HG02571 (cell line): ENCODE measurements around the gene SETDB1.
A peak's percentile ranks its signal among the peaks of the same experiment; 100 is the strongest.
"Not testable (repeated sequence)": the region's sequence is repeated elsewhere in the genome, so short reads cannot be mapped to it uniquely, and the experiment has no call there.

ENCODE experiments used
- ATAC-seq: cut with Tn5 transposase; IDR thresholded peaks from one replicate; pipeline ENCODE4 v1.9.1; 2021; ENCODE audit warnings: mild to moderate bottlenecking, moderate library complexity; ENCODE audit not compliant: unreplicated experiment

The SETDB1 gene

DNA sequence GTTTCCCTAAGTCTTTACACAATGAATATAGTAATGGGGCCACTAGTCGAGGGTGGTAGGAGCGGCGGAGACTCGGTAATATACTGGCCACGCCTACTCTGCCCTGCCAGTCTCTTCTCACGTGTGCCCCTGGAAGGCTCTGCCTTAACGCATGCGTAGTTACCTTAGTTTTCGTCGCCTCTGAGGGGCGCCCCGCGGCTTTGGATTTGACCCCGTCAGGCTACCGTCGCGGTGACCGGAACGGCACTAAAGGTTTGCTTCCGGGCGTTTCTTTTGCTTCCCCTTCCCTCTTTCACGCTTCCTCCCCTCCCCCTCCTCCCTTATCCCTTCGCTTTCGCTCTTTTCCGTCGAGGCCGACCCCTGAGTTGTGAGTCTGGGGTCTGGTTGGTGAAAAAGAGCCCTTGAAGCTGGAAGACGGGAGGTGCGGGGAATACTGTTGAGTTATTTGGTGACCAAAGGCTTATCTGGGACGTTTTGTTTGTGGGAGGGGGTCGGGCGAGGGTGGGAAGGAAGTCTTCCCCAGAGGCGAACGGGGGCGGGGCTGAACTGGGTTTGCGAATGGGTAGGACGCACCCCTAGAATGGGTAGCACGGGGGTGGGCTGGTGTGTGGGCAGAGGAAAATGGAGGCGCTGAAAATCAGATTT is at the start of gene SETDB1:
Gene SETDB1 (plus strand): TSS at position 267 of the 645 bp plus-strand sequence. CDS start 1,352 bp downstream, outside the sequence.
- peak; percentile 76 for ATAC-seq

DNA sequence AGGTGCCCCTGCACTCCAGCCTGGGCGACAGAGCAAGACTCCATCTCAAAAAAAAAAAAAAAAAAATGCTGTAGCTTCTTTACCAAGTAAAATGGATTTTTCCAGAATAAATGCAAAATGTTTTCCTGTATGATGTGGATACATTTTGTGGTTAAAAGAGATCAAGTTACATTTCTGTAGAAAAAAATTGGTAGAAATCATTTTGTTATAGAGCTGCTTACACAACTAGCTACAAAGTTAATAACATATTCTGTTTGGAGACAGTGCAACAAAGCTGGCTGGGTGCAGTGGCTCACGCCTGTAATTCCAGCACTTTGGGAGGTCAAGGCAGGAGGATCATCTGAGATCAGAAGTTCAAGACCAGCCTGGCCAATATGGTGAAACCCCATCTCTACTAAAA is 47.2 kb upstream of the SETDB1 start:
- not testable (repeated sequence) for ATAC-seq

DNA sequence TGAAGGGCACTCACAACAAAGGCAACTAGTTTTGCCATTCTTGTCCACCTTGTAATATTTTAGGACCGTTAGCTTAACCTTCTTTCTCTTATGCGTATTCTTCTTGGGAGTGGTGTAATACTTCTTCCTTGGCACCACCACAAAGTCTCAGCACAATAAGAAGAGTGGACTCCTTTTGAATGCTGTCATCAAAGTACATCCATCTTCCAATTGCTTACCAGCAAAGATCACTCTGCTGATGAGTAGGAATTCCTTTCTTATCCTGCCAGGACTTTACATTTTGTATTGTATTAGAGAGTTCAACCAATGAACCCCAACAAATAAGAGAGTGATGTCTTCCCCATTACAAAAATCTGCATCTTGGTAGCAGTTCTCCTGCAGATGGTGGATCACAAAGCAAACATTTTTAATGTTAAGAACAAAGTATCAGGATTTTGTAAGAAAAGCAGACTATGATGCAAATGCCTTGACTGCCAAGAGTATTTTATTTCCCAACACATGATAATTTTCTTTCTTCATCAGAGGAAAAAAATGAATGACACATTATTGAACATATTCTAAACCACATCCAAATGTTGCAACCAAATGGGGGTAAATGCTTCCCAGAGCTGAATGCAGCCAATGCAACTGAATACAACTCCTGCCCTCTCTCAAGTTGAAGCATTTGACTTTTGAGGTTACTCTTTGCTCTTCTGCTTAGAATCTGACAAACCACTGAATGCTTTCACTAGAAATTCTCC is 44.7 kb upstream of the SETDB1 start:
- no peak for ATAC-seq

DNA sequence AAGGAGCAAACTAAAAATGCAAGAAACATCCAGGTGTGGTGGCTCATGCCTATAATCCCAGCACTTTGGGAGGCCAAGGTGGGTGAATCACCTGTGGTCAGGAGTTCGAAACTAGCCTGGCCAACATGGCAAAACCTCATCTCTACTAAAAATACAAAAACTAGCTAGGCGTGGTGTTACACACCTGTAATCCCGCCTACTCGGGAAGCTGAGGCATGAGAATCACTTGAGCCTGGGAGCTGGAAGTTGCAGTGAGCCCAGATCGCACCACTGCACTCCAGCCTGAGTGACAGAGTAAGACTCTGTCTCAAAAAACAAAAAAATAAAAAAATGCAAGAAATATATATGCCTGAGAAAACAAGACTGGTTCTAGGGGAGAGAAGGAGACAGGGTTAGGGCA is 43.0 kb upstream of the SETDB1 start:
- not testable (repeated sequence) for ATAC-seq

DNA sequence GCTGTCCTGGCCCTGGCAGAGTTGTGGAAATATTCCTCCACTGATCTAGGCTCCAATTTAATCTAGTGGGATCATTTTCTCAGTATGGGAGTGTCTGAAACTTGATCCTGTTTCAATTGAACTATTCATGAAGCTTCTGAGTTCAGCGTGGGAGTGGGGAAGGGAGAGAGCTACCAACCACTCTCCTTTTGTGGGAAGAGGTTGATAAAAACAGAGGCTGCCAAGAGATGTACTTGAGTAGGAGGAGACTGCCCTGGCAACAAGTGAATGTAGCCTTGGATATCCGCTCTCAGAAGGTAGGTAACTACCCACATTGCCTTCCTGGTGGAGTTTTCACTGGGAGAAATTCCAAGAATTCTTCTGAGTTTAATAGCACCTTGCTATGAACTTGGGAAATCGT is 39.1 kb upstream of the SETDB1 start, which contains the start of gene CTXND2:
Gene CTXND2 (plus strand): TSS at position 119 of the 400 bp plus-strand sequence. CDS start 25,179 bp downstream, outside the sequence.
- no peak for ATAC-seq

DNA sequence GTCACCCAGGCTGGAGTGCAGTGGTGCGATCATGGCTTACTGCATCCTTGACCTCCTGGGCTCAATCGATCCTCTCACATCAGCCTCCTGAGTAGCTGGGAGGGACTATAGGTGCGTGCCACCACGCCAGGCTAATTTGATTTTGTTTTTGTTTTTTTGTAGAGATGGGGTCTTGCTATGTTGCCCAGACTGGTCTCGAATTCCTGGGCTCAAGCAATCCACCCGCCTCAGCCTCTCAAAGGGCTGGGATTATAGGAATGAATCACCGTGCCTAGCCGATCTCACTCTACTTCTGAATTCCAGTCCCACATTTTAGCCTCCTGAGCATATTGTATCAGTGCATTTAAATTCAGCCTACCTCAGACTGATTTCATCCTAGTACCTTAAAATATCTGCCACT is 37.4 kb upstream of the SETDB1 start:
- no peak for ATAC-seq

DNA sequence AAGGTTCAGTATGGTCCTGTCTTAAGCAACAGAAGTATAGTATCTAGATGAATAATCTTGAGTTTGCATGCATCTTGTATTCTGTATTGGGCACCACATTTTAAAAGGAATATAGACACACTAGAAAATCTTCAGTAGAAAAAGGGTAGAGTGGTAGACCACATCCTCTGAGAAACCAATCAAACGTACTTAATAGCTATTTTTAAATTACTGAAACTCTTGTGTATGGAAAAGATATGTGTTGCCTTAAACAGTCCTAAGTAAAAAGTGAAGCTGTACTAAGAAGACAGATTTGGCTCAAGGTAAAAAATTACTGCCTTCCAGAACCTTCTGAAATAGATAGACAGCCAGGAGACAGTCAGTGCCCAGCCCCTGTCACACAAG is 36.1 kb upstream of the SETDB1 start:
- no peak for ATAC-seq

DNA sequence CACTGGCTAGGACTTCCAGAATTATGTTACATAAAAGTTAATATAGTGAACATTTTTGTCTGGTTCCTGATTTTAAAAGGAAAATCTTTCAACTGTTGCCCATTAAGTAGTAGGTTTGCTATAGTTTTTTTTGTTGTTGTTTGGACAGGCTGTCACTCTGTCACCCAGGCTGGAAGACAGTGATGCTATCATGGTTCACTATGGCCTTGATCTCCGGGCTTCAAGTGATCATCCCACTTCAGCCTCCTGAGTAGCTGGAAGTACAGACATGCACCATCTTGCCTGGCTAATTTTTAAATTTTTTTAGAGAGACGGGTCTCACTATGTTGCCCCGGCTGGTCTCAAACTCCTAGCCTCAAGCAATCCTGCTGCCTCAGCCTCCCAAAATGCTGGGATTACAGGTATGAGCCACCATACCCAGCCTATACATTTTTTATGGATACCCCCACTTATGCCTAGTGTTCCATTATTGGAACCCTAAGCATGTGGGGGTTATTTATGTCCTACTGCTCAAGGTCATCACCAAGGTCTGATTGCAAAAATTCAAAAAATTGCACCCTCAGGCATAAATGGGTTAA is 32.7 kb upstream of the SETDB1 start:
- ATAC-seq, result no peak

DNA sequence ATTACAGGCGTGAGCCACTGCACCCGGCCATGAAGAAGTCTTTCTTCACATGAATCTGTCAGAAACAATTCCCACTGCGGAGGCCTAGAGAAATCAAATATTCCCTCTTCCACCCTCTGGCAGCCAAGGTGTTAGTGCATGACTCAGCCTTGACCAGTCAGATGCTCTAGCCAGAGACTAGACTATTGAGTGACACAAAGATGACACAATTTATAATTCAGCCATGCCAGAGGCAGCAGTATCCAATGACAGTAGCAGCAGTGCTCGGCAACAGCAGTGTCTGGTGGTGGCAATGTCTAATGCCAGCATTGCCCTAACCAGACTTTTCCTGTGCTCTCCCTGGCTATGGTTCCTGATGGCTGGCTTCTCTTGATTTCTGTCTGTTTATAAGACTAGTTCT is 30.5 kb upstream of the SETDB1 start:
- no peak for ATAC-seq

DNA sequence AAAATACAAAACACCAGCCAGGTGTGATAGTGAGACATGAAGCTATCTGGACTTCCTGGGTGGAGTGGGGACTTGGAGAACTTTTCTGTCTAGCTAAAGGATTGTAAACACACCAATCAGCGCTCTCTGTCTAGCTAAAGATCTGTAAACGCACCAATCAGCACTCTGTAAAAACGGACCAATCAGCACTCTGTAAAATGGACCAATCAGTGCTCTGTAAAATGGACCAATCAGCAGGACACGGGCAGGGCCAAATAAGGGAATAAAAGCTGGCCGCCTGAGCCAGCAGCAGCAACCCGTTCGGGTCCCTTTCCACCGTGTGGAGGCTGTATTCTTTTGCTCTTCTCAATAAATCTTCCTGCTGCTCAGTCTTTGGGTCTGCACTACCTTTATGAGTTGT is 26.4 kb upstream of the SETDB1 start:
- ATAC-seq, result not testable (repeated sequence)

DNA sequence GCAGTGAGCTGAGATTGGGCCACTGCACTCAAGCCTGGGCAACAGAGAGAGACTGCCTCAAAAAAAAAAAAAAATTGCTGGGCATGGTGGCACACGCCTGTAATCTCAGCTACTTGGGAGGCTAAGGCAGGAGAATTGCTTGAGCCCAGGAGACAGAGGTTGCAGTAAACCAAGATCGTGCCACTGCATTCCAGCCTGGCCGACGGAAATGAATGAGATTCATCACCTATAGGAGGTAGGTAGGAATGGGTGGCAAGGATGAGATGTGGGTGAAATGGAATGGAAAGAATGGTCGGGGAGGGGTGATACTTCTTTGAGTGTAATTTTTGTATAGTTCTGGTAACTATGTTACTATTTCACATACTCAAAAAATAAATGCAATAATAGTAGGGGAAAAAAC is 23.8 kb upstream of the SETDB1 start:
- no peak for ATAC-seq

DNA sequence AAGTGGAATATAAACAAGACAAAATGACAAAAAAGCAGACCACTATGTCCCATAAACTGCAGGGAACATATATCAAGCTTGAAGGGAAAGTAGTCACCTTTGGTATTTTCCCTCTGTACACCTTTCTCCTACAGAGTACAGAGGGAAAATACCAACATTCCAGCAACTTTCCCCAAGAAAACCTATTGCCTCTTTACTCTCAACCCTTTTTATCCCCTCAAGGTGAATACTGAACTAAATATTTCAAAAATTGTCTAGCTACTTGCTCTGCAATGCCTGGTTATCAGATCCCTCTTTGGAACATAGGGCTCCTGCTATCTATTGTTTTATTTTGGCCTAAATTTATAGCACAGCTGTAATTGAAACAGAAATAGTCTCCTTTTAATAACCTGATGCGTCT is 23.4 kb upstream of the SETDB1 start:
- no peak for ATAC-seq

DNA sequence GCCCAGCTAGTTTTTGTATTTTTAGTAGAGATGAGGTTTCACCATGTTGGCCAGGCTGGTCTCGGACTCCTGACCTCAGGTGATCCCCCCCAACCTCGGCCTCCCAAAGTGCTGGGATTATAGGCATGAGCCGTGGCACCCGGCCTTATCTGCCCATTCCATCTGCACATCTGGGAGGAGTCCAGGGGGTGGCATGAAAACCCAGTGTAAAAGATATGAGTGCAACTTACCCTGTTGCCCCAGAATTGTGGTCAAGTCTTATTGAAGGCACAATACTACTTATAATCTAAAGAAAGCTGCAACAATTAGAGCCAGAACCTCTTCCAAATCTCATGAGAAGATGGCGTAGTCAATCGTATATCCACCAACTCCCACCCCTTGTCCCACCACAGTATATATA is 20.9 kb upstream of the SETDB1 start:
- no peak for ATAC-seq

DNA sequence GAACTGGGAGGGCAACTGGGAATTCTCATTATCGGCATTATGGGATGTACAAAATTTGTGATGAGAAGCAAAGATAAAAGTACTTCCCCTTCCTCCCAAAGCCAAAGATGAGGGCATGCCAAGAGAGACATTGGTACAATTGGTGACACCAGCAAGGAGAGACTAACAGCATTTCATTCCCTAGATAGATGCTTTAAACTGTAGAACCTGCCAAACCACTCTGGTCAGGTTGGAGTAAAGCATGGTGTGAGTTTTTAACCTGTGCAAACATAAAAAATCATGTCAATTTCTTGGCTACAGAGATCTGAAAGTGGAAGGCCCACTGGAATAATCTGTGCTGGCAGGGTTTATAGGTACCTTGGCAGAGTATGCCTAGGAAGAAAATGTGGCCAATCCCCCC is 19.8 kb upstream of the SETDB1 start:
- no peak for ATAC-seq

DNA sequence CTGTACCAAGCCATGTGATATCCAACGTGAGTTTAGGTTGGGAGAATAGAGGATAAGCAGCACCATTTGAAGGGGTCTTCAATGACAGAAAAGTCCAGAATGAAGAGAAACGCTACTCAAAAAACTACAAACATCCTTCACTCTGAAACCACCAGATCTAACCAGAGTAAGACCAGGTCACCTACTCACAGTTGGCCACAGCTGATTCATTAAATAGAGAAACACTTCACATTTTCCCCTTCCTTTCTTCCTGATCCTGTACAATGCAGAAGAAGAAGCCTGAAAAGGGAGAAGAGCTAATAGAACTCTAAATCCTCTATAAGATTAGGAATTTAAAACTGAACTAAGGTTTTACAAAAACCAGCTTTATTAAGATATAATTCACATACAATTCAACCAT is 19.4 kb upstream of the SETDB1 start:
- no peak for ATAC-seq

DNA sequence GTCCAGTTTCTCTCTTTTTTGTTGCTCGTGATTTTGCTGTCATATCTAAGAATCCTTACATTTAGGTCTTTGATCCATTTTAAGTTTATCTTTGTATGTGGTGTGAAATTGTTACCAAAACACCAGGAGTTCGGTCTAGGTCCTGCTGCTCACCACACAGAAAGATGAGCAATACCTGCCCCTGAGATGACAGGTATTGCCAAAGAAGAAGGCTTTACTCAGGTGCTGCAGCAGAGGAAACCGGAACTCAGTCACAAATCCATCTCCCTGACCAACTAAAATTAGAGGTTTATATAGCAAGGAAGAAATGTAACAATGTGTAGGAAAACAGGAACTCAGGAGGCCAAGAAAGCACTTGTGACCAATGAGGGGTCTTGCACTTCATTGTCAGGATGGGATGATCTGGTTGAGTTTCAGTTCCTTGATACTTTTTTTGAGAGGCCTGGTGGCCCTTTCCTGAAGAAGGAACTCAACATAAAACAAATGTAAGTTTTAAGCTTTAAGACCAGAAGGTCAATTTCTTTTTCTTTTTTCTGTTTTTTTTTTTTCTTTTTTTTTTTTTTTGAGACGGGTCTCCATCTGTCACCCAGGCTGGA is 16.5 kb upstream of the SETDB1 start:
- ATAC-seq, result no peak

DNA sequence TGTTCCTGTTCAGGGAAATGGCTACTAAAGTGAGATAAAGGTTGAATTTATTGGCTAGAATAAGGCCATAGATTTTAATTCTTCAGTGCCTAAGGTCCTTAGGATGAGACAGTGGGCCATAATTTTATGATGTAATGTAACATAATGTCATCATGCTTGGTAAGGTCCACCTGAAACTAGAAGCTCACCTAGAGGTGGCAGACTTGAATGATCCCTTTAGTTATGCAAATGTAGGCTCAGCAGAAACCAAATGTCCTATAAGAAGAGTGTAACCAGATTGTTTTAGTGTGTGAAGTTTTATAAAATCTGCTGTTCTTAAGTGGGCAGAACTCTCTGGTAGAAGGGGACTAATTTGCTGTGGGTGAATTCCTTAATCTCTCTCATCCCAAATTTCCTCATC is 13.5 kb upstream of the SETDB1 start:
- ATAC-seq, result no peak

DNA sequence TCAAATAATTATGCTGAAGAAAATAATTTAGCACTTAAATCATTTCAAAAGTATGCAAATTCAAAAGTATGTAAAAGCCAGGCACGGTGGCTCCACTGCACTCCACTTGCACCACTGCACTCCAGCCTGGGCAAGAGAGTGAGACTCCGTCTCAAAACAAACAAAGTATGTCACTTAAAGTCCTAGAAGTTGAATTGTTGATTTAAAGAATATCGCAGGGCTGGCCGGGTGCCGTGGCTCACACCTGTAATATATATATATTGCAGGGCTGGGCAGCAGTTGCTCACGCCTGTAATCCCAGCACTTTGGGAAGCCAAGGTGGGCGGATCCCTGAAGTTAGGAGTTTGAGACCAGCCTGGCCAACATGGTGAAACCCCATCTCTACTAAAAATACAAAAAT is 8.8 kb upstream of the SETDB1 start:
- ATAC-seq, result no peak

DNA sequence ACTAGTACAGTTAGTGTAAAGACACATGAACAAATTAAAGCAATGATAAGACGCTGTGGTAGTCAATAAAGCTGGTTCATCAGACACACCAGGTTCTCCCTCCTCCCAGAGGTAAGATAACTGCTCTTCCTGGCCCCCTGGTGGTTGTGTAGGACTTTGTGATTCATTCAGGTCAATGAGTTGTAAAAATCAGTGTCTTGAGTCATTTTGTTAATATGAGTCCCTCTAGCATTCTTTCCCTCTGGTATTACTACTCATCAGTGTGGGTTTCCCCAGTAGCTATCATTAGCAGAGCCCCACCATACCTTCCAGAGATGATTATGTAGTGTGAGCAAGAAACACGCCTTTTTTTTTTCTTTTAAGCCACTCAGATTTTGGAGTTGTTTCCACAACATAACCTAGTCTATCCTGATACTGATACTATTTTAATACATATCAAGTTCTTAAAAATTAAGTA is 3.6 kb upstream of the SETDB1 start:
- peak; percentile 43 for ATAC-seq

DNA sequence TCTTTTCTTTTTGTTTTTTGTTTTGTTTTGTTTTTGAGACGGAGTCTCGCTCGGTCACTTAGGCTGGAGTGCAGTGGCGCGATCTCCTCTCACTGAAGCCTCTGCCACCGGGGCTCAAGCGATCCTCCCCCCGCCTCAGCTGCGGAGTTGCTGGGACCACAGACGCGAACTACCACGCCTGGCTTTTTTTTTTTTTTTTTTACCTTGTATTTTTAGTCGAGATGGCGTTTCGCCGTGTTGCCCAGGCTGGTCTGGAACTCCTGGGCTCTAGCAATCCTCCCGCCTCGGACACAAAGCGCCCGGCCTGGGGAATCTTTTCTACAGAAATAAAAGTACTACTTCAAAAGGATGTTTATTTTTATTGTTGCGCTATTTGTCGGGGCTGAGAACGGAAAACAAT is 1.1 kb upstream of the SETDB1 start:
- no peak for ATAC-seq

DNA sequence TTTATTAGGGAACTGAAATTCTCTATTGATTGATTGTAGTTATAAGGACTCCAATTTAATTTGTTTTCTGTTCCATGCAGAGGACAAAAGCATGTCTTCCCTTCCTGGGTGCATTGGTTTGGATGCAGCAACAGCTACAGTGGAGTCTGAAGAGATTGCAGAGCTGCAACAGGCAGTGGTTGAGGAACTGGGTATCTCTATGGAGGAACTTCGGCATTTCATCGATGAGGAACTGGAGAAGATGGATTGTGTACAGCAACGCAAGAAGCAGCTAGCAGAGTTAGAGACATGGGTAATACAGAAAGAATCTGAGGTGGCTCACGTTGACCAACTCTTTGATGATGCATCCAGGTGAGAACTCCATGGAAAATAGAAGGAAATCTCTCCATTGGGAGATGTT is 1.5 kb downstream of the SETDB1 start:
- ATAC-seq, result no peak

DNA sequence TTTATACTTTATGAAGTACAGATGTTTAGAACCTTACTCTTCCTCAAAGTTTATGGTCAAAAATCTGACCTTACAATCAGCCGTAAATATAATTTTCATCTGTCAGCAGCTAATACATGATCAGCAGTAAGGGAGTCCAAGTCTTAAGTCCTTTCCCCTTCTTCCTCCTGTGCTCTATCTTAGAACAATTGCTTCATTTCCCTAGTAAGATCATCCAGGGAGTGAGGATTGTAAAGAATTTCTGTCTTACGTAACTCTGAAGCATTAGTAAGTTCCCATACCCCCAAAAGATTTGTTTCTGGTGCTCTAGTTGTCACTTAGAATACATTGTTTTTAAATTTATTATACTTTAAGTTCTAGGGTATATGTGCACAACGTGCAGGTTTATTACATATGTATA is 2.1 kb downstream of the SETDB1 start:
- no peak for ATAC-seq
